Measurements from ENCODE around the gene KDM3A. TPM values are rescaled to one million over a fixed set of nuclear protein-coding genes. Genes with fewer than 3 reads are reported as not detected.

KDM3A gene
- total and polyA plus RNA-seq, 10 donors, result 16.1 to 87.5 (median 45.5) TPM

- H3K27me3 ChIP-seq (replicated peaks in 1 of 7), result no peaks in the 10 kb centered on the region
- peaks cover 5 to 40% (median 31%) of the 10 kb centered on the region in 8 donors for H3K9me3 ChIP-seq
- H3K27ac ChIP-seq, result no peak overlapping the region
- WGBS, 5 donors, result 93 to 100% (median 100%) methylated on average over 2 of the region's 2 CpGs
- peaks cover 0 to 17% (median 0%) of the 10 kb centered on the region in 6 donors for H3K4me1 ChIP-seq
- intact Hi-C loops (cut with DNase I; ENCODE audit: low total_unique reads), result no loop called here
- peaks cover 9 to 100% (median 85%) of the 10 kb centered on the region in 6 donors for H3K36me3 ChIP-seq
- no peak overlapping the region for H3K4me3 ChIP-seq
- TF ChIP-seq POLR2A (IDR thresholded peaks at IDR 0.05) (no peak), CTCF (IDR thresholded peaks at IDR 0.05 in 8 of 11, conservative IDR thresholded peaks at IDR 0.05 in 3 of 11) (no peak), POLR2AphosphoS5 (IDR thresholded peaks at IDR 0.05) (no peak)
- no peak for DNase-seq
These were observed 59.3 kb downstream of the KDM3A start for GRCh38 chr2:86500325-86501083.

GRCh38 chr2:86507600-86507999 is 66.4 kb downstream of the KDM3A start:
- no peaks in the 10 kb centered on the region for H3K4me1 ChIP-seq
- intact Hi-C loops (cut with DNase I; ENCODE audit: low total_unique reads), result no loop called here
- H3K27ac ChIP-seq, result no peak overlapping the region
- TF ChIP-seq CTCF (IDR thresholded peaks at IDR 0.05 in 8 of 11, conservative IDR thresholded peaks at IDR 0.05 in 3 of 11) (no peak), POLR2A (IDR thresholded peaks at IDR 0.05) (no peak), POLR2AphosphoS5 (IDR thresholded peaks at IDR 0.05) (no peak)
- H3K36me3 ChIP-seq, result peaks cover 0 to 82% (median 69%) of the 10 kb centered on the region in 6 donors
- peaks cover 0 to under 1% (median 0%) of the 10 kb centered on the region in 8 donors for H3K9me3 ChIP-seq
- DNase-seq, result no peak
- H3K4me3 ChIP-seq, result no peak overlapping the region
- WGBS, 5 donors, result 92 to 97% (median 95%) methylated on average over 7 of the region's 7 CpGs
- H3K27me3 ChIP-seq (replicated peaks in 1 of 7), result no peaks in the 10 kb centered on the region

GRCh38 chr2:86510436-86510933 is 69.3 kb downstream of the KDM3A start:
- peaks cover 0 to 62% (median 43%) of the 10 kb centered on the region in 6 donors for H3K36me3 ChIP-seq
- no peak overlapping the region for H3K4me3 ChIP-seq
- TF ChIP-seq POLR2A (IDR thresholded peaks at IDR 0.05) (no peak), POLR2AphosphoS5 (IDR thresholded peaks at IDR 0.05) (no peak), CTCF (IDR thresholded peaks at IDR 0.05 in 8 of 11, conservative IDR thresholded peaks at IDR 0.05 in 3 of 11) (no peak)
- H3K27ac ChIP-seq, result no peak overlapping the region
- no peak for DNase-seq
- no peaks in the 10 kb centered on the region for H3K4me1 ChIP-seq
- no peaks in the 10 kb centered on the region for H3K27me3 ChIP-seq (replicated peaks in 1 of 7)
- intact Hi-C loops (cut with DNase I; ENCODE audit: low total_unique reads), result no loop called here
- 90 to 96% (median 92%) methylated on average over 4 of the region's 4 CpGs for WGBS, 5 donors
- no peaks in the 10 kb centered on the region for H3K9me3 ChIP-seq

- Histone ChIP-seq H3K27me3 (replicated peaks in 1 of 7) (no peaks in the 10 kb centered on the region), H3K36me3 (peaks cover 0 to 49% (median 30%) of the 10 kb centered on the region in 6 donors), H3K9me3 (no peaks in the 10 kb centered on the region), H3K4me3 (no peak overlapping the region), H3K4me1 (peaks cover 0 to 6% (median 0%) of the 10 kb centered on the region in 6 donors), H3K27ac (no peak overlapping the region)
- TF ChIP-seq POLR2AphosphoS5 (IDR thresholded peaks at IDR 0.05) (no peak), CTCF (IDR thresholded peaks at IDR 0.05 in 8 of 11, conservative IDR thresholded peaks at IDR 0.05 in 3 of 11) (no peak), POLR2A (IDR thresholded peaks at IDR 0.05) (no peak)
- intact Hi-C loops (cut with DNase I; ENCODE audit: low total_unique reads), result no loop called here
- WGBS, 5 donors, result 90 to 95% (median 92%) methylated on average over 4 of the region's 4 CpGs
- no peak for DNase-seq
These were observed 70.9 kb downstream of the KDM3A start for GRCh38 chr2:86512034-86512433.
